Measurements from ENCODE around the gene CHST11.
"Not testable (repeated sequence)": the region's sequence is repeated elsewhere in the genome, so short reads cannot be mapped to it uniquely, and the experiment has no call there.

The CHST11 gene

GRCh38 chr12:104741497-104742367, 285.0 kb downstream of the CHST11 start:
- no peak for DNase-seq (ENCODE audit: low read depth)

GRCh38 chr12:104742551-104743201, 285.9 kb downstream of the CHST11 start:
- no peak for DNase-seq (ENCODE audit: low read depth)

- no peak for DNase-seq (ENCODE audit: low read depth)
Measured at GRCh38 chr12:104743202-104743580, 286.4 kb downstream of the CHST11 start.

GRCh38 chr12:104743753-104744548, 287.2 kb downstream of the CHST11 start:
- DNase-seq (ENCODE audit: low read depth), result not testable (repeated sequence)

- DNase-seq (ENCODE audit: low read depth), result no peak
Measured at GRCh38 chr12:104746467-104747088, 289.8 kb downstream of the CHST11 start.

GRCh38 chr12:104747330-104747729, 290.6 kb downstream of the CHST11 start:
- DNase-seq (ENCODE audit: low read depth), result no peak

- no peak for DNase-seq (ENCODE audit: low read depth)
Measured at GRCh38 chr12:104747955-104748354, 291.2 kb downstream of the CHST11 start.

GRCh38 chr12:104748356-104748755, 291.6 kb downstream of the CHST11 start:
- no peak for DNase-seq (ENCODE audit: low read depth)

- DNase-seq (ENCODE audit: low read depth), result no peak
Measured at GRCh38 chr12:104748790-104749189, 292.0 kb downstream of the CHST11 start.

- DNase-seq (ENCODE audit: low read depth), result no peak
Measured at GRCh38 chr12:104749545-104749944, 292.8 kb downstream of the CHST11 start.

- no peak for DNase-seq (ENCODE audit: low read depth)
Measured at GRCh38 chr12:104750061-104750460, 293.3 kb downstream of the CHST11 start.

GRCh38 chr12:104751120-104751519, 294.4 kb downstream of the CHST11 start:
- no peak for DNase-seq (ENCODE audit: low read depth)

GRCh38 chr12:104751594-104751993, 294.8 kb downstream of the CHST11 start:
- no peak for DNase-seq (ENCODE audit: low read depth)

- no peak for DNase-seq (ENCODE audit: low read depth)
Measured at GRCh38 chr12:104752016-104752415, 295.3 kb downstream of the CHST11 start.

- no peak for DNase-seq (ENCODE audit: low read depth)
Measured at GRCh38 chr12:104752881-104753280, 296.1 kb downstream of the CHST11 start.

- DNase-seq (ENCODE audit: low read depth), result no peak
Measured at GRCh38 chr12:104756901-104757300, 300.2 kb downstream of the CHST11 start.

GRCh38 chr12:104758771-104759170, 302.0 kb downstream of the CHST11 start:
- no peak for DNase-seq (ENCODE audit: low read depth)

- no peak for DNase-seq (ENCODE audit: low read depth)
Measured at GRCh38 chr12:104761091-104761490, 304.3 kb downstream of the CHST11 start.

- DNase-seq (ENCODE audit: low read depth), result no peak
Measured at GRCh38 chr12:104761611-104762010, 304.9 kb downstream of the CHST11 start.

- DNase-seq (ENCODE audit: low read depth), result no peak
Measured at GRCh38 chr12:104763168-104763805, 306.5 kb downstream of the CHST11 start.

GRCh38 chr12:104764225-104765091, 307.7 kb downstream of the CHST11 start:
- DNase-seq (ENCODE audit: low read depth), result no peak

All from T-helper 22 cell (primary cell).